Stimulated activated naive CD4-positive, alpha-beta T cell treated with Interleukin-2 at 50 U/mL for 16 hours (primary cell): ENCODE measurements around the gene KCNN3.

Experiments used
- DNase-seq: peaks from one replicate; lab custom pipeline; 2025; lab: John Stamatoyannopoulos, UW

Gene KCNN3

DNA sequence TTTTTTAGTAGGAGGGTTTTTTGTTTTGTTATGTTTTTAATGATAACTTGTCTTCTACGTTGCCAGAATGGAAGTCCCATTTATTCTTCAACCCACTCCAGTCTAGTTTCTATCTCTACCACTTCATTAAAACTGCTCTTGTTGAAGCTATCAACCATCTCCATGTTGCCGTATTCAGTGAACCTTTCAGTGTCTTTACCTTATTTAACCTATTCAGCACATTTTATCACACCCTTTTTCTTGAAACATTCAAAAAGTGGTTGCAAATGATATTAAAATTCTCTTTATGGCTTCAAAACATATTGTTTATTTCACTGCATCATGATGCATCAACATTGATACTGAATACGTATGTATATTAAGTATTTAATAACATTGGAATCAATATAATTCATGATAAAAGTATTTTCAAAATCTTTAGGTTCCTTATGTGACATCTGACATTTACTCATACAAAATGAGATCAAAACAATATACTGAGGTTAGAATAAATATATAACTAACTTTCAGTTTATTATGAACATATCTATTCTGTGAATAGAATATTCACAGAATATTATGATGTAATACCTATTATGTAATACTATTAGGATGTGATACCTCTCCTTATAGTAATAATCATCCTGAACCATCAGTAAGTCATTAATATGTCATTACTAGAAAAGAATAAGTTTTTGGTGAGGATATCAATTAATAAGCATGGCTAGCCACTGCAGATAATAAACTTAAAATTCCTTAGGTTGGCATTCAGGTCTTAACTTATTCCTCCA lies 210.1 kb downstream of the KCNN3 start:
- DNase-seq: no peak

DNA sequence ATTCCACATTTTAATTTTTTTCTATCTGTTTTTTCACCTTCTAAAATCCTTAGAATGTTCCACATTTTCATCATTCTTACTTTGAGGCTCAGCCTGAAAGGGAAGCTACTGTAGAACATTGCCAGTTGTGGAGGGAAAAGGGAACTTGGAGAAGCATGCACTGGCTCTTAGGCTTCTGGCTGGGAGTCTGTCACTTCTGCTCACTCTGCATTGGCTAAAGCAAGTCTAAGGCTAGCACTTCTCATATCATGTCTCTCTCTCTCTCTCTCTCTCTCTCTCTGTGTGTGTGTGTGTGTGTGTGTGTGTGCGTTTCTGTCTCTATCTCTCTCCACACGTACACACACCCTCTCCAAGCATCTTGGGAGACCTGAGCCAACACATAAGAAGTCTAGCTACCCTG lies 212.5 kb downstream of the KCNN3 start:
- no peak for DNase-seq

DNA sequence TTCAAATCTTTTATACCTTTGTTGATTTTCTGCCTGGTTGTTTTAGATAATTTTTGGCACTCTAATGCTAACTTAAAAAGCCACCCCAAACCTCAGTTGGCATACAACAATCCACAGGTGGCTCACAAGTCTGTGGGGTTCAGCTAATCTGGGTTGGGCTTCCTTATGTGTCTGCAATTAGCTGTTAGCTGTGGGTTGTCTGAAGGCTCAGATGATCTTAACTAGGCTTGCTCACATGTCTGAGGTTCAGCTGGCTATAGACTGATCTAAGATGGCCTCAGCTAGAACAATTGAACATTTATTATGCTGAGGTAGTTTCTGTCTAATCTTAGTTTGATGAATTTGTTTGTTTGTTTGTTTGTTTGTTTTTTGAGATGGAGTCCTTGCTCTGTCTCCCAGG lies 217.2 kb downstream of the KCNN3 start:
- DNase-seq: no peak
